Endothelial cell of umbilical vein (primary cell): Measurements from ENCODE around the gene DENND2A. TPM values are rescaled to one million over a fixed set of nuclear protein-coding genes. Genes with fewer than 3 reads are reported as not detected.

Experiments used
- BruUV-seq: library from RNA; stranded (reverse); fragments of 400-500 nt; replicated peaks from 2 replicates; lab custom pipeline; 2021; lab: Mats Ljungman, UMichigan
- CTCF ChIA-PET: fragments of 300-600, 350-600 bp; sonication (Branson Sonifier 250); formaldehyde crosslinking; loops from one replicate; lab custom pipeline; 2021; ENCODE audit warnings: antibody characterized with exemption, inconsistent platforms; lab: Charles Lee
- POLR2A ChIA-PET: fragments of 300-600, 350-600 bp; sonication (Branson Sonifier 250); formaldehyde crosslinking; loops from one replicate; lab custom pipeline; 2021; ENCODE audit warnings: antibody characterized with exemption, inconsistent platforms; lab: Charles Lee
- DNase-seq: peaks from one replicate; pipeline ENCODE4 v3.0.0-alpha.2; 2011; ENCODE audit warnings: low read depth, low spot score
- FAIRE-seq: peaks from 2 replicates; lab custom pipeline; 2011; peaks lifted over from hg19 to GRCh38; lab: Jason Lieb, UNC
- H2AFZ ChIP-seq: 2 replicates; pipeline ENCODE4 v1.6.0; 2012; ENCODE audit warnings: low read depth, low read length, control low read depth, inconsistent platforms
- H3K27ac ChIP-seq: 2 replicates; pipeline ENCODE4 v1.5.1; 2011; ENCODE audit warnings: low read depth, mild to moderate bottlenecking, control low read depth, low read length, moderate library complexity; ENCODE audit not compliant: insufficient read depth
- H3K27me3 ChIP-seq, 2 experiments: 2 replicates each; pipeline versions ENCODE4 v1.6.0 to v1.6.1; 2011; ENCODE audit warnings: low read length in 2 of 2, mixed read lengths in 1 of 2; ENCODE audit not compliant: control insufficient read depth in 2 of 2, insufficient read depth in 2 of 2
- H3K36me3 ChIP-seq, 2 experiments: 2 replicates in 1 of 2; 3 replicates in 1 of 2; pipeline ENCODE4 v1.5.1; 2011; ENCODE audit warnings: low read length in 2 of 2, mild to moderate bottlenecking in 1 of 2, moderate library complexity in 1 of 2; ENCODE audit not compliant: control insufficient read depth in 2 of 2, insufficient read depth in 2 of 2; ENCODE audit errors: extremely low read depth in 1 of 2
- H3K4me1 ChIP-seq: 3 replicates; pipeline ENCODE4 v1.5.1; 2011; ENCODE audit warnings: mild to moderate bottlenecking, low read length; ENCODE audit not compliant: control insufficient read depth, insufficient read depth; ENCODE audit errors: extremely low read depth
- H3K4me2 ChIP-seq: 2 replicates; pipeline ENCODE4 v1.6.1; 2011; ENCODE audit warnings: low read length, control low read depth, mixed read lengths; ENCODE audit not compliant: insufficient read depth
- H3K4me3 ChIP-seq, 3 experiments: fragments of 200-600 bp in 1 of 3; sonication (generic), shearing (Covaris generic) in 1 of 3; replicated peaks in 1 of 3; 2 replicates each; pipeline ENCODE4 v1.5.1; 2011 to 2016; ENCODE audit warnings: control low read depth in 3 of 3, low read length in 3 of 3, mild to moderate bottlenecking in 2 of 3, inconsistent platforms in 1 of 3, low read depth in 1 of 3, moderate library complexity in 1 of 3; ENCODE audit not compliant: insufficient read depth in 1 of 3
- H3K79me2 ChIP-seq: 2 replicates; pipeline ENCODE4 v1.6.0; 2012; ENCODE audit warnings: low read length, inconsistent platforms; ENCODE audit not compliant: control insufficient read depth, insufficient read depth
- H3K9ac ChIP-seq: replicated peaks from 2 replicates; pipeline ENCODE3; 2011; ENCODE audit warnings: low read length, control low read depth; ENCODE audit not compliant: insufficient read depth; ENCODE audit errors: extremely low read depth
- H3K9me1 ChIP-seq: replicated peaks from 3 replicates; pipeline ENCODE4 v1.6.0; 2011; ENCODE audit warnings: mild to moderate bottlenecking, low read length; ENCODE audit not compliant: control insufficient read depth, insufficient read depth; ENCODE audit errors: extremely low read depth
- H3K9me3 ChIP-seq: replicated peaks from 2 replicates; pipeline ENCODE4 v1.5.1; 2012; ENCODE audit warnings: low read length, inconsistent platforms; ENCODE audit not compliant: control insufficient read depth, insufficient read depth
- H4K20me1 ChIP-seq: replicated peaks from 2 replicates; pipeline ENCODE3; 2011; ENCODE audit warnings: mild to moderate bottlenecking, low read length; ENCODE audit not compliant: control insufficient read depth, insufficient read depth; ENCODE audit errors: extremely low read depth
- CTCF ChIP-seq, 2 donors: IDR thresholded peaks; 1 replicate in 1 of 2; 2 replicates in 1 of 2; pipeline ENCODE4 v1.5.1; 2011; ENCODE audit warnings: low read length in 2 of 2, mild to moderate bottlenecking in 2 of 2, moderate library complexity in 2 of 2, control low read depth in 1 of 2, inconsistent platforms in 1 of 2, low read depth in 1 of 2; ENCODE audit not compliant: insufficient read depth in 1 of 2; ENCODE audit errors: extremely low read depth in 1 of 2
- EZH2 ChIP-seq: IDR thresholded peaks from 2 replicates; pipeline ENCODE4 v1.6.1; 2012; ENCODE audit warnings: borderline replicate concordance, low read depth, mild to moderate bottlenecking, moderate library complexity, low read length, inconsistent platforms; ENCODE audit not compliant: severe bottlenecking
- FOS ChIP-seq: IDR thresholded peaks from 2 replicates; pipeline ENCODE4 v1.6.1; 2011; ENCODE audit warnings: mild to moderate bottlenecking, low read length, moderate library complexity, borderline replicate concordance; ENCODE audit not compliant: insufficient read depth
- GATA2 ChIP-seq: IDR thresholded peaks from 2 replicates; pipeline ENCODE4 v1.7.0; 2011; ENCODE audit warnings: low read depth, mild to moderate bottlenecking, moderate library complexity, mixed read lengths, low read length; ENCODE audit not compliant: insufficient read length, insufficient read depth
- JUN ChIP-seq: IDR thresholded peaks from 2 replicates; pipeline ENCODE4 v1.6.1; 2011; ENCODE audit warnings: borderline replicate concordance, low read depth; ENCODE audit not compliant: insufficient read length, insufficient read depth
- MAX ChIP-seq: IDR thresholded peaks from 2 replicates; pipeline ENCODE4 v1.6.1; 2011; ENCODE audit not compliant: insufficient read depth, insufficient read length
- MYC ChIP-seq: IDR thresholded peaks from one replicate; pipeline ENCODE4 v1.6.1; 2011; ENCODE audit warnings: mild to moderate bottlenecking, low read depth, low read length
- POLR2A ChIP-seq: IDR thresholded peaks from 2 replicates; pipeline ENCODE4 v1.6.1; 2012; ENCODE audit warnings: low read depth, mild to moderate bottlenecking, control low read depth, low read length
- POLR2AphosphoS5 ChIP-seq: IDR thresholded peaks from 2 replicates; pipeline ENCODE4 v1.6.1; 2012; ENCODE audit warnings: low read depth, mild to moderate bottlenecking, control low read depth, low read length, moderate library complexity; ENCODE audit not compliant: insufficient read depth
- dilution Hi-C: fragments of 300-500 bp; cut with MboI; formaldehyde crosslinking; loops from one replicate; pipeline ENCODE4 v1.15.0; 2019; ENCODE audit warnings: low sequenced_read_pairs; ENCODE audit not compliant: extremely low pct_ligation_motif_present
- intact Hi-C: fragments of 100-400 bp; cut with micrococcal nuclease; formaldehyde crosslinking; loops from one replicate; pipeline ENCODE4 v1.10.0; 2022
- polyA plus RNA-seq, 4 experiments: library from polyadenylated mRNA; depleted of rRNA in 3 of 4; stranded (reverse) in 3 of 4; unstranded in 1 of 4; fragments of >200 nt; gene quantifications; 2 replicates each; pipeline versions ENCODE4 v1.2.1 to v1.2.3, GENCODE V29; 2011 to 2012; ENCODE audit warnings: missing spikeins in 1 of 4
- total RNA-seq: library from RNA; stranded (reverse); gene quantifications from 2 replicates; pipeline ENCODE4 v1.2.3, GENCODE V29; 2021

Gene DENND2A
- total and polyA plus RNA-seq, 2 donors (not counting 3 experiments of a cell fraction or from before 2014, with no cell fraction given) = 0.33 TPM; not detected in 1

GRCh38 chr7:140638173-140638791 lies 2.3 kb downstream of the DENND2A start:
- Histone ChIP-seq H3K4me3 (no peak overlapping the region), H3K9ac (no peak overlapping the region), H3K27ac (no peak overlapping the region), H3K9me1 (no peaks in the 10 kb centered on the region), H2AFZ (no peak overlapping the region), H3K79me2 (no peaks in the 10 kb centered on the region), H4K20me1 (no peaks in the 10 kb centered on the region), H3K9me3 (no peaks in the 10 kb centered on the region), H3K36me3 (no peaks in the 10 kb centered on the region), H3K4me1 (peaks cover 2% of the 10 kb centered on the region), H3K27me3 (peaks cover 32 to 33% of the 10 kb centered on the region in 2 experiments), H3K4me2 (no peak overlapping the region)
- intact Hi-C loops = no loop called here
- dilution Hi-C loops = no loop called here
- ChIA-PET CTCF (no interaction called here), POLR2A (no interaction called here)
- BruUV-seq = no TSS peak
- no peak for DNase-seq
- TF ChIP-seq CTCF (IDR thresholded peaks at IDR 0.05; ENCODE audit: extremely low read depth in 1 of 2, insufficient read depth in 1 of 2, low read depth in 1 of 2, low read length in 2 of 2) (no peak), POLR2AphosphoS5 (no peak), MAX (no peak), MYC (no peak), FOS (no peak), JUN (no peak), EZH2 (no peak), GATA2 (no peak), POLR2A (no peak)
- no peak for FAIRE-seq
